Measurements from ENCODE around the gene FUBP3.

The FUBP3 gene

DNA sequence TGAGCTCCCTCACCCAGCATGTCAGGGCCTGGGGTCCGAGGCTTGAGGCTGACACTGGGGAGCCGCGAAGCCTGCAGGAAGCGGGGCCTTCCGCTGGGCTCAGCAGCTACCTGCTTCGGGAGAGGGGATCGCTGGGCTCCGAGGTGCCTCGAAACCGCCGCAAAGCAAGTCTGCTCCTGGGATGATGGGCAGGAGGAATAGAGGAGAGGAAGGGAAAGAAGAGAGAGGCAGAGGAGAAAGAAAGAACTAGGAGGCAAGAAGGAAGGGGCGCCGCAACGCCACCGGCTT lies 83.5 kb downstream of the FUBP3 start:
- ChIA-PET POLR2A (no interaction called here), CTCF (interaction anchor here (1.0 kb wide), 1 partner anchor 19 kb away, joined by 3 read pairs; no protein-coding TSS in a partner anchor)
- TF ChIP-seq, protein P1, sequence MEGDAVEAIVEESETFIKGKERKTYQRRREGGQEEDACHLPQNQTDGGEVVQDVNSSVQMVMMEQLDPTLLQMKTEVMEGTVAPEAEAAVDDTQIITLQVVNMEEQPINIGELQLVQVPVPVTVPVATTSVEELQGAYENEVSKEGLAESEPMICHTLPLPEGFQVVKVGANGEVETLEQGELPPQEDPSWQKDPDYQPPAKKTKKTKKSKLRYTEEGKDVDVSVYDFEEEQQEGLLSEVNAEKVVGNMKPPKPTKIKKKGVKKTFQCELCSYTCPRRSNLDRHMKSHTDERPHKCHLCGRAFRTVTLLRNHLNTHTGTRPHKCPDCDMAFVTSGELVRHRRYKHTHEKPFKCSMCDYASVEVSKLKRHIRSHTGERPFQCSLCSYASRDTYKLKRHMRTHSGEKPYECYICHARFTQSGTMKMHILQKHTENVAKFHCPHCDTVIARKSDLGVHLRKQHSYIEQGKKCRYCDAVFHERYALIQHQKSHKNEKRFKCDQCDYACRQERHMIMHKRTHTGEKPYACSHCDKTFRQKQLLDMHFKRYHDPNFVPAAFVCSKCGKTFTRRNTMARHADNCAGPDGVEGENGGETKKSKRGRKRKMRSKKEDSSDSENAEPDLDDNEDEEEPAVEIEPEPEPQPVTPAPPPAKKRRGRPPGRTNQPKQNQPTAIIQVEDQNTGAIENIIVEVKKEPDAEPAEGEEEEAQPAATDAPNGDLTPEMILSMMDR (IDR thresholded peaks at IDR 0.05; ENCODE audit: control extremely low read depth, extremely low read depth, low read depth, missing control alignments) = no peak
- DNase-seq (ENCODE audit: extremely low spot score) = no peak

DNA sequence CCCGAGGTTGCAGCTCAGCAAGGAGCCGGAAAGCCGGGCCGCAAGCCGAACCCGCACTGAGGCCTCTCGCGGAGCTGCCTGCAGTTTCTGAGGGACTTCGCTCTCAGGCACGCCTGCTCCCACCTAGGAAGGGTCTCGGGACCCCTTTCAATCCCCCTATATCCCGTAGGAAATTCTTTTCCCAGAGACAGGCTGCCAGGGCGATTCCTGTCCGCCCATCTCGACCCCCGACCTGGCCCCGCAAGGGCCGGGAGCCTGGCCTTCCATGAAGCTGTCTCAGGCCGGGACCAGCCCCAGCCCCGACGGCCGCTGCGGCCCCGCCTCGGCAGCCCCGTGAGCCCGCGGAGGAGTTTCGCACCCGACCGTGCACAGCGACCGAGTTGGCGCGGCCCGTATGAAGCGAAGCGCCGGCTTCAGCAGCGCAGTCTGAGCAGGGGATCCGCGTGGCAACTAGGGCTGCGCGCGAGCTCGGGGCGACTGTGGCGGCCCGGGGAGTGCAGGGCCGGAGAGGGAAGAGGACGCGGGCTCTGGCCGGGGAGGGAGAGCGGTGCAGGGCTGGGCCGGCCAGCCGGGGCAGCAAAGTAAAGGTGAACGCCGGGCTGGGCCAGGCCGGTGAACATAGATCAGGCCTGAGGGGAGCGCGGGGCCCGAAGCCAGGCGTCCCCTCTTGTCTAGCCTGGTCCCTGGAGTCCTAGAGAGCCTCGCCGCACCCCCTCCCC lies 84.0 kb downstream of the FUBP3 start:
- POLR2A ChIA-PET = no interaction called here
- TF ChIP-seq, protein P1 (IDR thresholded peaks at IDR 0.05; ENCODE audit: control extremely low read depth, extremely low read depth, low read depth, missing control alignments) = no peak
- no peak for DNase-seq (ENCODE audit: extremely low spot score)
- CTCF ChIA-PET = interaction anchor here (1.0 kb wide), 1 partner anchor 19 kb away, joined by 3 read pairs; no protein-coding TSS in a partner anchor

DNA sequence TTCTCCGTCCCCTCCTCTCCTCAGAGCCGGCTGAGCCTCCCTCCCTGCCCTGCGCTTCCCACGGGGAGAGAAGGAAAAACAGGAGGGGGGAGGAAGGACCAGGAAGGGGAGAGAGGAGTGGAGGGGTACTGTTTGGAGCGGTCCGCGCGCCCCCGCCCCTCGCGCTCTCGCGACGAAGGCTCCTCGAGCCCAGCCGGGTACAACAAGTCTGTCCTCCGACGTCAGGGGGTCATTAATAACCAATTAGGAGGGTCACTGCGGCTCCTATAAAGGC lies 84.5 kb downstream of the FUBP3 start:
- TF ChIP-seq, protein P1 (IDR thresholded peaks at IDR 0.05; ENCODE audit: control extremely low read depth, extremely low read depth, low read depth, missing control alignments) = no peak
- CTCF ChIA-PET = no interaction called here
- POLR2A ChIA-PET = no interaction called here
- DNase-seq (ENCODE audit: extremely low spot score) = no peak

DNA sequence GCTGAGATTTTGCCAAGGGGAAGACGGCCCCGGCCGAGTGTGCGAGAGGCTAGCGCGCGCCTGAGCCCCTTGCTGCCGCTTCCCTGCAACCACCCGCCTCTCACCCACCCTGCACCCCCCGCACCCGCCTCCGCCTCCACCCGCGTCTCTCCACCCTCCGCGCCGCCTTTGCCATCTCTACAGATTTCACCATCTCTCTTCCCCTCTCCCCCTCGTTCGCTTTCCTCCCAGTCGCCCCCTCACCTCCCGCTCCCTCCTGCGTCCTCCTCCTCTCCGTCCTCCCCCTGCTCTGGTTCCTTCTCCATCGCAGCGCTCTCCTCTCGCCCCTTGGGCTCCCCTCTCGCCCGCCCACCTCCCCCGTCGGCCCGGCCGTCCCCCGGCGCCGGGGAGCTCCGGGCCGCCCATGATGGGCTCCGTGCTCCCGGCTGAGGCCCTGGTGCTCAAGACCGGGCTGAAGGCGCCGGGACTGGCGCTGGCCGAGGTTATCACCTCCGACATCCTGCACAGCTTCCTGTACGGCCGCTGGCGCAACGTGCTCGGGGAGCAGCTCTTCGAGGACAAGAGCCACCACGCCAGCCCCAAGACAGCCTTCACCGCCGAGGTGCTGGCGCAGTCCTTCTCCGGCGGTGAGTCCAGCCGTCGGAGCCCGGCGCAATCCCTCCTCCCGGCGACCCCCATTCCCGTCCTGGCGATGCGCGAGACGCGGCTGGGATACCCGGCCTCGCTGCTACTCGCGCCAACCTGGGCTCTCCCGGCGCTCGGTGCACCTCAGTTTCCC lies 85.1 kb downstream of the FUBP3 start, which contains the start of gene PRDM12:
Gene PRDM12, plus strand, starts transcription at position 344 of the 778 bp plus-strand sequence. Its CDS starts 60 bp downstream, at position 404.
- ChIA-PET CTCF (no interaction called here), POLR2A (no interaction called here)
- TF ChIP-seq, protein P1 (IDR thresholded peaks at IDR 0.05; ENCODE audit: control extremely low read depth, extremely low read depth, low read depth, missing control alignments) = no peak
- DNase-seq (ENCODE audit: extremely low spot score) = no peak

DNA sequence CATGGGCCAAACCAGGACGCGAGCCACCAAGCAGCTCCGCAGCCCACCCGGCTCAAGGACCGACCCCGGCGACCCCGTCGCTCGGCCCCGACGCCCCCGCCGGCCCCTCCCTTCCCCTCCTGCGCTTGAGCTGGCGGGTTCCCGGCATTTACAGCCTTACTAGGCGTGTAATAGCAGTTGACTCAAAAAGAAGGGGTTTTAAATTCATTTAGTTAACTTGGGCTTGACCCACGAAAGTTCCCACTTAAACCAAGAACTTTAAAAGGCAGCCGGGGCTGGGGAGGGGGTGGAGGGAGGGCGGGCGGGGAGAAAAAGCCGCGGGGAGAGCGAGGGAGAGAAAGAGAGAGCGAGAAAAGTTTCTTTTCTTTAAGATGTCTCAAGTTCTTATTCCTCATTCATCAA lies 85.7 kb downstream of the FUBP3 start:
- CTCF ChIA-PET = no interaction called here
- DNase-seq (ENCODE audit: extremely low spot score) = no peak
- POLR2A ChIA-PET = no interaction called here
- TF ChIP-seq, protein P1 (IDR thresholded peaks at IDR 0.05; ENCODE audit: control extremely low read depth, extremely low read depth, low read depth, missing control alignments) = no peak

DNA sequence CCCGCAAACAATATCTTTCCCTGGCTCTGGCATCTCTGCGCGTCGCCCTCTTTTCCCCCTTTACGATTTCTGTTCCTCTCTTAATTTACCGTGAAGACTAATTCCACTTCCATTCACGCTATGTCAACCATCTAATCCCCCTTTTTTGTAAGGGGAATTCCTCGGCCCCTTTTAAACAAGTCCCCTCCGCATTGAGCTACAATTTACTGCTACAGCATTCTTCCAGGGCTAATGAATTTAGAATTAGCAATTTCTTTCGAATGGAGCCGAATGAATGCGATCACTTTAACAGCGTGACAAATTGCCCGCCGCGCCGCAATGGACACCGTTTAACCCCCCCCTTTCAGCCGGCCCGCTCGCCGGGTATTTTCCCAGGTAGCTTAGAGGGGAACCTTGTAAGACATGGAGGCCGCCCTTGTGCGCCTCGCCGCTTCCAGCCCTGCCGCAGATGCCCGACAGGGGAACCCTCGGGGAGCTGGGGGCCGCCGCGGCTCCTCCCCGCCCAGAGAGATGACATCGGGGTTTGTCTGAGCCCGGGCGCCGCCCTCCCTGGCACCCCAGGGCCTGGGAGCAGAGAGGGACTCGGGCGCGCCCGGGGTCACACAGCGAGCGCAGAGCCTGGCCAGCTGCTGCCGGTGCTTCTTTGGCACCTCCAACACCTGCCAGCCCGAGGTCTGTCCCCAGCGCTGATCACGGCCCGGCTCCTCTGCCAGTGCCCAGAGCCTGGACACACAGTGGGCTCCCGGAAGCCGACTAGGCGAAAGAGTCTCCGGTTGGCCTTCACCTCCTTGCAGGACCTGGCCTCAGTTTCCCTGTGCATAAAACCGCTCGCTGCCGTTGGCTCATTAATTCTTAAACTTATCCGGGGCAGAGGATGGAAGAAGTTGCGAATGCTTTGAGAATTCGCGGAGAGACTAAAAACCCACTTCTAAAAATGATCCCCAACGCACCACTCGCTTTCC lies 86.3 kb downstream of the FUBP3 start:
- TF ChIP-seq, protein P1 (IDR thresholded peaks at IDR 0.05; ENCODE audit: control extremely low read depth, extremely low read depth, low read depth, missing control alignments) = no peak
- ChIA-PET POLR2A (no interaction called here), CTCF (interaction anchor here (1.0 to 1.2 kb wide), 3 partner anchors 16 to 430 kb away, joined by 3 read pairs; no protein-coding TSS in a partner anchor)
- DNase-seq (ENCODE audit: extremely low spot score) = no peak
